NCI-H345 treated with DMSO at 0.1 percent for 48 hours (cell line): Measurements from ENCODE around the gene G3BP2.
A peak's percentile ranks its signal among the peaks of the same experiment; 100 is the strongest.
"Not testable (repeated sequence)": the region's sequence is repeated elsewhere in the genome, so short reads cannot be mapped to it uniquely, and the experiment has no call there.

Experiments used
- DNase-seq: peaks from one replicate; lab custom pipeline; 2025; ENCODE audit not compliant: unreplicated experiment; lab: John Stamatoyannopoulos, UW

G3BP2 gene

DNA sequence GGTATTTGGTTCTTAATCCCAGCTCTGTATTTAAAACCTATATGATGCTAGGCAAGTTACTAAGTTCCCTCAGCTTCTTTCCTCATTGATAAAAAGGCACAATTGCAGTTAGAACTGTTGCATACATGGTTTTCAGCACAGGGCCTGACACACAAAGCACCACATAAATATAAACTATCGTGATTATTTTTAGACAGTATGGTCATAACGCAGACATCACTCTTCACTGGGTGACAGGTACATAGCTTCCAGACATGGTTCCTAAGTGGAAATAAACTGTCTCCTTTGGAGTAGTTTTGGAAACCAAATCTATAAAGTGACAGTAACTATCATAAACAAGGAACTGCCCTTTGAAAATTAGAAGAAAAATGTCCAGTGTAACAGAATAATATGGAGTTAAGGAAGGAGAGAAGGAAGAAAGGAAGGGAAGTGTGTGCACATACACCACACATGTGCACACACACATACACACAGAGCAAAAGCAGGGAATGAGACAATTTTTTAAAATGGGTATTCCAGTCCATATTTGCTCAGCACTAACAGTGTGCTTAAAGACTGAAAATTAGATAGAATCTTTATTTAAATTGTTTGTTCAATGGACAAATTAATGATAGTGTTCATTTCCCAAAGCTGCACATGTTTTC is 12.5 kb upstream of the G3BP2 start:
- no peak for DNase-seq

DNA sequence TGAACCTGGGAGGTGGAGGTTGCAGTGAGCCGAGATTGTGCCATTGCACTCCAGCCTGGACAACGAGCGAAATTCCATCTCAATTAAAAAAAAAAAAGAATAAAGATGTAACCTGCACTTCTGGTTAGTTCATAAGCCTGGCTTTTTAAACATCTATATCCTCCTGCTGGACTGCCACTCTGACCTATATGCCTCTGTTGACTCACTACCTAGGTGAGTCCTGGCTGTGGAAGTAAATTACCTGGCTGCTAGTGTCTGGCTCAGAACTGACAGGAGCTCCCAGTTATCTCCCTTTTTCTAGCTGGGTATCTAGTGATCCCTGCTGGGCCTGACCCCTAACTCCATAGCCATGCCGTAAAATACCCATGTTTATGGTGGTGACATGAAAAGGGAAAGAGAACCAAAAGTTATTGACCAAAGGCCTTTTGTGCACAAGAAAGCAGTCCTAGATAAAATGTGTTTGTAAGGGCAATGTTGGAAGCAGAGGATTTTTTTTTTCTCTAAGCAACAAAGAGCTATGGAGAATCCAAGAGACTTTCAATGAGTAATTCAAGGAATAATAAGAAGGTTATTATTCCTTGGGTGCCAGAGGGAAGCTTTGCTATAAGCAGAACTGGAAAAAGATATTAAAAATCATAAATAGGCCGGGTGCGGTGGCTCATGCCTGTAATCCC is 10.4 kb upstream of the G3BP2 start:
- no peak for DNase-seq

DNA sequence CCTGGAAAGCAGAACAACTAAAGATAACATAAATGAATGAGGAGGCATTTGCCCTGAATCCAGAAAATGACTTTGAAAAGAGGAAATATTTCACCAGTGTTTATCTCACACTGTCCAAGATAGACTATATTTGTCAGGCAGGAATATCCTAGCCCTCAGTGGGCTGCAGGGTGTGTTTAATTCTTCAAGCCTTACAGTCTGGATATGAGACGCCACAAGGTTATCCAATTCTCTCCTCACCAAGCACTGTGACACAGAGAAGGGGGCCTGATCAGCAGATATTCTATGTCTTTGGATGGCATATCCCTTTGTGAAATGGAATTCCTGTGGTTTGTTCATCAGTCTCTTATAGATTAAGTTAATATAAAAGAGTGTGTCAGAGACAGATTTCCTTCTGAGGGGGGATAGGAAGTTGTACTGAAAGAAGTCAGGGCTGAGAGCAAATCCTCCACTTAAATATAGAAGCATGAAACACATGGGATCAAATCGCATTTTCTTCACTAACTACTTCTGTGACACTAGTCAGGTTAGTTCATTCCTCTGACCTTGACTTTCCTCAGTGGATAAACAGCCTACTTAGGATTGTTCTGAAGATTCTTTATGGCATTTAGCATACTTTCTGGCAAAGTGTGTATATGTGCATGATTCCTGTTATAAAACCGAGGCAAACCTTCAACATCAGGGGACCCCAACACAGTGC is 6.8 kb upstream of the G3BP2 start:
- DNase-seq: no peak

- no peak for DNase-seq
These were observed 5.8 kb upstream of the G3BP2 start for GRCh38 chr4:75678965-75679364.

DNA sequence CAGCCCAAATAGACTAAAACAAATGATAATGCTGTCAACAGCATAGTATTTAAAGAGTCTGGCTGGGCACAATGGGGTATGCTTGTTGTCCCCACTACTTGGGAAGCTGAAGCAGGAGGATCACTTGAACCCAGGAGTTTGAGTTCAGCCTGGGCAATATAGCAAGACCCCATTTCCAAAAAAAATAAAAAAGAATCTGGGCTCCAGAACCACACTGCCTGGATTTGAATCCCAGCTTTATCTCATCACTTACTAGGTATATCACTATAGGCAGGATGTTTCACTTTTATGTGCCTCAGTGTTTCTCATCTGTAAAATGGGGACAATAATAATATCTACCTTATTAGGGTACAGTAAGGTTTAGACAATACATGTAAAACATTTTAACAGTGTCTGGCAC is 5.3 kb upstream of the G3BP2 start:
- DNase-seq: no peak

- no peak for DNase-seq
These were observed 1.9 kb upstream of the G3BP2 start for GRCh38 chr4:75675004-75675531.

DNA sequence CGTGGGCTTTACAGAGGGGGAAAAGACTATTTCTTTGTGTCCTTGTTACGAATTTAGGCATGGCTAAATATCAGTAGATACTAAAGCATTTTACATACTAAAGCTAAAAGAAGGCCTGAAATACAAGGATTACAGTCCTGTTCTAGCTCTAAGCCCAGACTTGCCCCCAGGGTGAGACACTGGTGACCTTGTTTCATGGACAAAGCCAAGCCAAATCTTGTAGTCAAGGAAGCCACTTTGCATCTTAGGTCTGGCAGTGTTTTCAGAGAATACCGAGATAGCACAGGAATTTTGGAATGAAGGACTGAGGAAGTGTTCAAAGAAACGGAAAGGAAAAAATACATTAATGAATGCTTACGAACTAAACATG is 733 bp upstream of the G3BP2 start:
- DNase-seq: peak; percentile 30

DNA sequence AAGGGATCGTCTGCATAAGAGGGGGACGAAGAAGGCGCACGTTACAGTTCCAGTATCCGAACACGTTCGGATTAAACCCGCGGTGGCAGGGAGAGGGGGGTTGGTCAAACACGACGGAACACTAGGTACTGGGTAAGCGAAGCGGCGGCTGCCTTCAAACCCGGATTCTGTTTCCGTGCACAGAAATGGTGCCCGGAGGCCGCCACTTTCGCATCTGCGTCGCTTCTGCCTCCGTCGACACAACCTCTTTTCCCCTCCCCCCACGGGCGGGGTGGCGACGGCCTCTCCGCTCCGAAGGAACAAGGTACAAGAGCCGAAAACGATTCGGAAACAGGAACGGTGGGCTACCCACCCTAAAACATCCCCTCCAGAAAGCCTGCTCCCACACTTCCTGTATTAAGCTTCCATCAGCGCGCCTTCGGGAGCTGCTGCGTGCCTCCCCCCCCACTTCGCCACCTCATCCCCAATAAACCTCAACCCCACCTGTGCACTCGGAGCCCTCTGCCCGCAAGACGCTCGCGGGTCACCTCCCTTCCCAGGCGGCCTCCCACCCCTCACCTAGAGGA is 667 bp downstream of the G3BP2 start:
- DNase-seq: no peak

- no peak for DNase-seq
These were observed 1.3 kb downstream of the G3BP2 start for GRCh38 chr4:75671802-75672421.

DNA sequence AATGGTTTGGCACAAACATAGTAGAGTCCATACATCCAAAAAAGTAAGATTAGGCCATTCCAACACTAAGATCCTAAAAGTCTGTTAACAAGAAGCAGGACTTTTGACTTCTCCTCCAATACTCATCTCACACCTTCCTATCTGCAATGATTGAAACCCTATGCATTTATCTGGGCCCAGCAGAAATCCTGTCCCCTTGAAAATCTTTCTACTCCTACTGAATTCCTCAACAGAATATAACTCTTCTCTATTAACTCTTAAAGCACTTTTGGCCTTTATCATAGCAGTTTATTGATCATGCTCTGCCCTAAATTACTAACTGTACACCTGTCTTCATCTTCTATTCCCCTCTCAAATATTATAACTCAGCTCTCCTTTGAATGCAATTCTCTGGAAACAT is 4.6 kb downstream of the G3BP2 start:
- no peak for DNase-seq

DNA sequence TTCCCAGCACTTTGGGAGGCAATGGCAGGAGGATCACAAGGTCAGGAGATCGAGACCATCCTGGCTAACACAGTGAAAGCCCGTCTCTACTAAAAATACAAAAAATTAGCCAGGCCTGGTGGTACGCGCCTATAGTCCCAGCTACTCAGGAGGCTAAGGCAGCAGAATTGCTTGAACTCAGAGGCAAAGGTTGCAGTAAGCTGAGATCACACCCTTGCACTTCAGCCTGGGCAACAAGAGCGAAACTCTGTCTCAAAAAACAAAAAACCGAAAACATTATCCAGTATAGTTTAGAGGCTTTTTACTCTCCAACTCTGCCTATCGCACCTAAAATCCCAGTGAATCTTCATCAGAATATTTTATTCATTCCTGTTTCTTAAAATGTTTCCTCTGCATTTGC is 5.6 kb downstream of the G3BP2 start:
- DNase-seq: not testable (repeated sequence)

- no peak for DNase-seq
These were observed 6.9 kb downstream of the G3BP2 start for GRCh38 chr4:75666299-75666698.

DNA sequence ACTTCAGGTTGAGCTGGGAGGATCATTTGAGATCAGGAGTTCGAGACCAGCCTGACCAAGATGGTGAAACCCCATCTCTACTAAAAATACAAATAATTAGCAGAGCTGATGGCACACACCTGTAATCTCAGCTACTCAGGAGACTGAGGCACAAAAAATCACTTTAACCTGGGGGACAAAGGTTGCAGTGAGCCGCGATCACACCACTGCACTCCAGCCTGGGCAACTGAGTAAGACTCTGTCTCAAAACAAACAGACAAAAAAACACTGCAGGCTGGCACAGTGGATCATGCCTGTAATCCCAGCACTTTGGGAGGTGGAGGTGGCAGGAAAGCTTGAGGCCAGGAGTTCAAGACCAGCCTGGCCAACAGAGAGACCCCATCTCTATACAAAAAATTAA is 8.6 kb downstream of the G3BP2 start:
- not testable (repeated sequence) for DNase-seq

DNA sequence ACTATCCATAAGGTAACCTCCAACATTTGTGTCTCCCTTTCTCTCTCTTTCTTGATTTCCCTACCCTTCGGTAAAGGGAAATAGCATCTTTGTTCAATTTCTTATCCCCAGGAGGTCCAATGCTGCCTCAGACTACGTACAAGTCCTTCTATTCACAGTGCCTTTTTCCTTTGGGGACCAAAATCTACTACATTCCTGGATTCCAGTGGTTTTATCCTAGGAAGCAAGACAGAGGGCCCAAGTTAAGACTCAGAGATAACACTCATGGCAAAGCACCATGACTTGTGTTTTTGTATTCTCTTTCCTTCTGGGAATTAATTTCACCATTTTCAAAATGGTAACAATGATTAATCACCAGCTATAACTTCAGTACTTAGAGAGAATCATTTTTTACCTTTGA is 10.6 kb downstream of the G3BP2 start:
- DNase-seq: no peak

DNA sequence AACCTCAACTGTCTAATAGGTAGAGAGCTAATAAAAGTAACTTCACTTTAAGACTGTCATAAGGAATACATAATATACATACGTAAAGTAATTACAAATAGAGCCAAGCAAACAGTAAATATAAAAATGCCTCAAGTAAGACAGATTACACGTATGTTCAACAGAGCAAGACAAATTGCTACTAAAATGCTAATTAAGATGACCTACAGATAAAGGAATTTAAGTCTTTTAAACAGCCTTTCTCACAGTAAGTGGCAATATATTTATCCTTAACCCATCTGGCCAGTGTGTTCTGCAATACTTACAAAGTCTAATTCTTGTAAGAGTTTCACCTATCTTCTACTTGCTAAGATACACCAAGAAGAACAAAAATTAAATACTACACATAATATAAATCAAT is 12.7 kb downstream of the G3BP2 start:
- no peak for DNase-seq

- no peak for DNase-seq
These were observed 13.6 kb downstream of the G3BP2 start for GRCh38 chr4:75659512-75660031.

- no peak for DNase-seq
These were observed 14.3 kb downstream of the G3BP2 start for GRCh38 chr4:75658876-75659275.

GRCh38 chr4:75655562-75655961 is 17.6 kb downstream of the G3BP2 start:
- DNase-seq: no peak

DNA sequence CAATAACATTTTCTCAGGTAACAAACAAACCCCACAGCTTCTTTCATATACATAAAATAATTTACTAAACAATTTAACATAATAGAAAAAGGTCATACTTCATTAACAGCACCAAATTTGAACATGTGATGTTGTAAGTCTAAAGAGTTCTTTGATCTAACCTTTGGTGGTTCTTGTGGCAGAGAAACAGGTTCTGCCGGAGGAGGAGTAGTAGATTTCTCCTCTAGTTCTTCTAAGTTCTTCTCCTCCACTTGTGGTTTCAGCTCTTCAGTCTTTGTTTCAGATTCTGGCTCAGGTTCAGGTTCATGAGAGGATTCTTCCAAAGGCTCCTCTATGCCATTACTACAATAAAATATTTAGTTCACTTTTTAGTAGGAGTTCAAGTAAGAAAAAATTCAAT is 18.3 kb downstream of the G3BP2 start:
- no peak for DNase-seq

GRCh38 chr4:75653845-75654503 is 19.2 kb downstream of the G3BP2 start:
- DNase-seq: no peak

DNA sequence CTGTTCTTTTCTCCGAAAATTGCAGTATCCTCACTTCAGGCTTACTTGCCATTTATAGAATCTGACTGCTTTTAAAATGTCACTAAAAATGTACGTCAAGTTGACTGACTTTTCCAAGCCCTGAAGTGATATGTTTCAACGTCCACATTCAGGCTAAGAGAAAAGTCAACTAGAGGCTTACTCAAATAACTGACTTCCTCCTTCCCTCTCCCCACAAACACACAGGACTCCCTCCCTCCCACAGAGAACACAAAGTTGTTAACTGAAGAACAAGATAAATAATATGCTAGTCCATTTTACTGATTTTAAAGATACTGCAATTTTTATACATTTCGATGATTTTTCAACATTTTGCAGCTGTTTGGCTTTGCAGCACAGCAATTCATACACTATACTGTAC is 29.1 kb downstream of the G3BP2 start:
- DNase-seq: no peak
